Measurements from ENCODE around the gene ZBTB38. TPM values are rescaled to one million over a fixed set of nuclear protein-coding genes. Genes with fewer than 3 reads are reported as not detected.

The ZBTB38 gene
- total RNA-seq, 1 experiment from 2014 or later, result 21.8 TPM

- no peak for TF ChIP-seq EZH2 (IDR thresholded peaks at IDR 0.05; ENCODE audit: low read depth)
- no peak for TF ChIP-seq CTCF (conservative IDR thresholded peaks at IDR 0.05)
- Histone ChIP-seq H3K27me3 (ENCODE audit: insufficient read depth, low read depth) (no peaks in the 10 kb centered on the region), H3K4me3 (no peak overlapping the region), H3K9me2 (ENCODE audit: insufficient read depth) (0 out of 2 replicates have a peak, but pooled peaks cover 4% of the 10 kb centered on the region), H3F3A (ENCODE audit: insufficient read depth, low read depth) (peaks cover 7% of the 10 kb centered on the region), H3K4me2 (no peak overlapping the region), H3K27ac (no peak overlapping the region), H2AFZ (no peak overlapping the region), H3K4me1 (replicated peaks; ENCODE audit: insufficient read depth) (peaks cover 13% of the 10 kb centered on the region), H4K20me1 (ENCODE audit: insufficient read depth) (no peaks in the 10 kb centered on the region), H3K79me2 (ENCODE audit: low read depth) (no peaks in the 10 kb centered on the region), H3K36me3 (ENCODE audit: low read depth) (no peaks in the 10 kb centered on the region), H3K9me3 (ENCODE audit: insufficient read depth, low read depth) (no peaks in the 10 kb centered on the region)
- intact Hi-C loops (cut with micrococcal nuclease; ENCODE audit: unreplicated experiment), result no loop called here
- POLR2A ChIA-PET (ENCODE audit: unreplicated experiment), result no interaction called here
- CTCF ChIA-PET, result no interaction called here
- BruUV-seq (replicated peaks), result no TSS peak
- DNase-seq, result no peak
Measured at GRCh38 chr3:141388823-141389621, 20.7 kb downstream of the ZBTB38 start.

- H3K4me2 ChIP-seq, result no peak overlapping the region
- ChIA-PET POLR2A (ENCODE audit: unreplicated experiment) (no interaction called here), CTCF (no interaction called here)
- peaks cover 13% of the 10 kb centered on the region for H3K4me1 ChIP-seq (replicated peaks; ENCODE audit: insufficient read depth)
- H3K4me3 ChIP-seq, result no peak overlapping the region
- BruUV-seq (replicated peaks), result no TSS peak
- no peaks in the 10 kb centered on the region for H3K9me3 ChIP-seq (ENCODE audit: insufficient read depth, low read depth)
- H3K9me2 ChIP-seq (ENCODE audit: insufficient read depth), result 0 out of 2 replicates have a peak, but pooled peaks cover 4% of the 10 kb centered on the region
- TF ChIP-seq CTCF (conservative IDR thresholded peaks at IDR 0.05), result no peak
- no peak for TF ChIP-seq EZH2 (IDR thresholded peaks at IDR 0.05; ENCODE audit: low read depth)
- H3K36me3 ChIP-seq (ENCODE audit: low read depth), result no peaks in the 10 kb centered on the region
- no peaks in the 10 kb centered on the region for H4K20me1 ChIP-seq (ENCODE audit: insufficient read depth)
- no peak overlapping the region for H3K27ac ChIP-seq
- intact Hi-C loops (cut with micrococcal nuclease; ENCODE audit: unreplicated experiment), result no loop called here
- no peaks in the 10 kb centered on the region for H3K27me3 ChIP-seq (ENCODE audit: insufficient read depth, low read depth)
- H2AFZ ChIP-seq, result no peak overlapping the region
- DNase-seq, result no peak
- no peaks in the 10 kb centered on the region for H3K79me2 ChIP-seq (ENCODE audit: low read depth)
- H3F3A ChIP-seq (ENCODE audit: insufficient read depth, low read depth), result peaks cover 7% of the 10 kb centered on the region
Measured at GRCh38 chr3:141389703-141390102, 21.4 kb downstream of the ZBTB38 start.

GRCh38 chr3:141390747-141391146, 22.4 kb downstream of the ZBTB38 start:
- Histone ChIP-seq H3F3A (ENCODE audit: insufficient read depth, low read depth) (peaks cover 7% of the 10 kb centered on the region), H2AFZ (no peak overlapping the region), H3K9me2 (ENCODE audit: insufficient read depth) (0 out of 2 replicates have a peak, but pooled peaks cover 4% of the 10 kb centered on the region), H4K20me1 (ENCODE audit: insufficient read depth) (no peaks in the 10 kb centered on the region), H3K27ac (no peak overlapping the region), H3K27me3 (ENCODE audit: insufficient read depth, low read depth) (no peaks in the 10 kb centered on the region), H3K4me3 (no peak overlapping the region), H3K4me1 (replicated peaks; ENCODE audit: insufficient read depth) (peaks cover 13% of the 10 kb centered on the region), H3K4me2 (no peak overlapping the region), H3K9me3 (ENCODE audit: insufficient read depth, low read depth) (no peaks in the 10 kb centered on the region), H3K36me3 (ENCODE audit: low read depth) (no peaks in the 10 kb centered on the region), H3K79me2 (ENCODE audit: low read depth) (no peaks in the 10 kb centered on the region)
- intact Hi-C loops (cut with micrococcal nuclease; ENCODE audit: unreplicated experiment), result no loop called here
- ChIA-PET POLR2A (ENCODE audit: unreplicated experiment) (no interaction called here), CTCF (no interaction called here)
- no peak for DNase-seq
- no peak for TF ChIP-seq CTCF (conservative IDR thresholded peaks at IDR 0.05)
- BruUV-seq (replicated peaks), result no TSS peak
